Brain microvascular endothelial cell (primary cell): Measurements from ENCODE around the gene KCNH2.

Source experiments
- DNase-seq: peaks from one replicate; pipeline ENCODE4 v3.0.0-alpha.2; 2020
- H3K27ac ChIP-seq: fragments of 250-450 bp; sonication (Bioruptor Pico); 2 replicates; pipeline ENCODE4 v1.5.1; 2020; ENCODE audit warnings: mild to moderate bottlenecking, moderate library complexity
- H3K27me3 ChIP-seq: fragments of 250-450 bp; sonication (Bioruptor Pico); replicated peaks from 2 replicates; pipeline ENCODE4 v1.5.1; 2020; ENCODE audit warnings: mild to moderate bottlenecking
- H3K36me3 ChIP-seq: fragments of 250-450 bp; sonication (Bioruptor Pico); replicated peaks from 2 replicates; pipeline ENCODE4 v1.5.1; 2020; ENCODE audit warnings: mild to moderate bottlenecking
- H3K4me3 ChIP-seq: 2 replicates; pipeline ENCODE4 v1.5.1; 2011; ENCODE audit warnings: low read depth, mild to moderate bottlenecking, control low read depth, low read length, moderate library complexity
- in situ Hi-C: cut with HindIII; loops from 2 replicates; pipeline ENCODE4 v1.10.0; 2017; ENCODE audit warnings: low sequenced_read_pairs, low pct_ligation_motif_present
- TF ChIP-seq, protein P1 (sequence below): IDR thresholded peaks from 2 replicates; pipeline ENCODE4 v1.5.1; 2011; ENCODE audit warnings: low read depth, mild to moderate bottlenecking, moderate library complexity, low read length, control low read depth, inconsistent platforms; ENCODE audit errors: missing control alignments

KCNH2 gene

GRCh38 chr7:150983893-150984368 is 5.8 kb upstream of the KCNH2 start:
- peaks cover 28% of the 10 kb centered on the region for H3K27me3 ChIP-seq
- DNase-seq = no peak
- no peaks in the 10 kb centered on the region for H3K36me3 ChIP-seq
- TF ChIP-seq, protein P1, sequence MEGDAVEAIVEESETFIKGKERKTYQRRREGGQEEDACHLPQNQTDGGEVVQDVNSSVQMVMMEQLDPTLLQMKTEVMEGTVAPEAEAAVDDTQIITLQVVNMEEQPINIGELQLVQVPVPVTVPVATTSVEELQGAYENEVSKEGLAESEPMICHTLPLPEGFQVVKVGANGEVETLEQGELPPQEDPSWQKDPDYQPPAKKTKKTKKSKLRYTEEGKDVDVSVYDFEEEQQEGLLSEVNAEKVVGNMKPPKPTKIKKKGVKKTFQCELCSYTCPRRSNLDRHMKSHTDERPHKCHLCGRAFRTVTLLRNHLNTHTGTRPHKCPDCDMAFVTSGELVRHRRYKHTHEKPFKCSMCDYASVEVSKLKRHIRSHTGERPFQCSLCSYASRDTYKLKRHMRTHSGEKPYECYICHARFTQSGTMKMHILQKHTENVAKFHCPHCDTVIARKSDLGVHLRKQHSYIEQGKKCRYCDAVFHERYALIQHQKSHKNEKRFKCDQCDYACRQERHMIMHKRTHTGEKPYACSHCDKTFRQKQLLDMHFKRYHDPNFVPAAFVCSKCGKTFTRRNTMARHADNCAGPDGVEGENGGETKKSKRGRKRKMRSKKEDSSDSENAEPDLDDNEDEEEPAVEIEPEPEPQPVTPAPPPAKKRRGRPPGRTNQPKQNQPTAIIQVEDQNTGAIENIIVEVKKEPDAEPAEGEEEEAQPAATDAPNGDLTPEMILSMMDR = no peak
- no peak overlapping the region for H3K27ac ChIP-seq
- in situ Hi-C loops = no loop called here
- no peak overlapping the region for H3K4me3 ChIP-seq

- in situ Hi-C loops = no loop called here
- Histone ChIP-seq H3K27me3 (peaks cover 36% of the 10 kb centered on the region), H3K36me3 (no peaks in the 10 kb centered on the region), H3K4me3 (no peak overlapping the region), H3K27ac (no peak overlapping the region)
- DNase-seq = no peak
- TF ChIP-seq, protein P1 = no peak
Measured at GRCh38 chr7:150982351-150982750, 4.2 kb upstream of the KCNH2 start.

- DNase-seq = no peak
- in situ Hi-C loops = no loop called here
- H3K27me3 ChIP-seq = peaks cover 43% of the 10 kb centered on the region
Measured at GRCh38 chr7:150981644-150982043, 3.5 kb upstream of the KCNH2 start.

GRCh38 chr7:150980663-150981062 is 2.5 kb upstream of the KCNH2 start:
- no peak for DNase-seq
- Histone ChIP-seq H3K4me3 (no peak overlapping the region), H3K27ac (no peak overlapping the region), H3K27me3 (peaks cover 49% of the 10 kb centered on the region), H3K36me3 (no peaks in the 10 kb centered on the region)
- in situ Hi-C loops = no loop called here
- TF ChIP-seq, protein P1 = no peak

More at GRCh38 chr7:150981644-150982043, 3.5 kb upstream of the KCNH2 start:
- TF ChIP-seq, protein P1 = no peak
- Histone ChIP-seq H3K4me3 (no peak overlapping the region), H3K27ac (no peak overlapping the region), H3K36me3 (no peaks in the 10 kb centered on the region)

DNA sequence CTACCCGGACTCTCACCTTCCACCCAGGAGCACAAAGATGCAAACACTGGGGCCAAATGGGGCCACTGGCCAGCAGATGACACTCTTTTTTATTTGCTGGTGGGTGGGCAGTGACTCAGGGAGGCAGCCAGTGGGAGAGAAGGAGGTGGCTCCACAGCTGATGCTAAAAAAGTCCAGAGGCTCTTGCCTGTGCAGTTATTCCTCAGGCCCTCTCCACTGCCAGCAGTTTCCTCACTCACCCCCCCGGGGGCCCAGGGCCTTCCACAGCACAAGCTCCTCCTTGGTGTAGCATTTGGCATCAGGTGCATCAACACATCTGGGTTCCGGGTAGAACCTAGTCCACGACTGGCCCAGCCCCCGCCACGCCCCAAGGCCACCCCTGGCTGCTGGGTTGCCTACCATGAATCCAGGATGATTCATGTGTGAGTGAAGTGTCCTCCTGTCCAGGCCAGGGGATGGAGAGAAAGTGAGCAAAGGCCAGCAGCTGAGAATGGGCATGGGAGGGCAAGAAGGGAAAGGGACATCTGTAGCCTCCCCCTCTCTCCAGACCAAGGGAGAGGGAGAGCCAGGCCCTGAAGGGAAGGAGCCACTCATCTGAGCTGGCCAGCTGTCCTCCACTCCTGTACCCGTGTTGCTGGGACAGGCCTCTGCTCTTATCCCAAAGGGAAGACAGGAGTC is 1.7 kb upstream of the KCNH2 start:
- TF ChIP-seq, protein P1 = no peak
- Histone ChIP-seq H3K4me3 (no peak overlapping the region), H3K36me3 (no peaks in the 10 kb centered on the region), H3K27me3 (peaks cover 58% of the 10 kb centered on the region), H3K27ac (no peak overlapping the region)
- DNase-seq = no peak
- in situ Hi-C loops = no loop called here
